Ascending aorta (tissue), 2 donors: ENCODE data around the gene MORN5. TPM values are rescaled to one million over a fixed set of nuclear protein-coding genes. Genes with fewer than 3 reads are reported as not detected.

ENCODE experiments used
- DNase-seq, 2 donors: peaks; one replicate each; pipeline ENCODE4 v3.0.0-alpha.2; 2019; ENCODE audit warnings: low spot score in 2 of 2
- H3K27ac ChIP-seq, 2 donors: fragments of 200-600 bp; sonication (generic); one replicate each; pipeline ENCODE4 v1.5.1; 2016 to 2017; ENCODE audit warnings: mild to moderate bottlenecking in 1 of 2
- H3K27me3 ChIP-seq: fragments of 200-600 bp; sonication (generic); one replicate; pipeline ENCODE4 v1.5.1; 2017
- H3K36me3 ChIP-seq, 2 donors: fragments of 200-600 bp; sonication (generic); one replicate each; pipeline ENCODE4 v1.5.1; 2016
- H3K4me1 ChIP-seq, 2 donors: fragments of 200-600 bp; sonication (generic); one replicate each; pipeline ENCODE4 v1.5.1; 2016 to 2017; ENCODE audit warnings: mild to moderate bottlenecking in 1 of 2
- H3K4me3 ChIP-seq, 2 donors: fragments of 200-600 bp; sonication (generic); one replicate each; pipeline ENCODE4 v1.5.1; 2016 to 2017; ENCODE audit warnings: mild to moderate bottlenecking in 1 of 2
- H3K9me3 ChIP-seq, 2 donors: fragments of 200-600 bp; sonication (generic); one replicate each; pipeline ENCODE4 v1.5.1; 2016
- CTCF ChIP-seq, 3 experiments: fragments of 200-600 bp in 2 of 3; fragments of 450-650 bp in 1 of 3; sonication (generic) in 2 of 3; IDR thresholded peaks; one replicate each; pipeline ENCODE4 v1.5.1; 2016 to 2019; ENCODE audit warnings: antibody characterized with exemption in 3 of 3, mild to moderate bottlenecking in 1 of 3, moderate library complexity in 1 of 3
- intact Hi-C: fragments of 100-400 bp; cut with DNase I; formaldehyde crosslinking; loops from one replicate; pipeline ENCODE4 v1.15.1; 2023
- total RNA-seq: library from RNA; depleted of rRNA; stranded (reverse); fragments of >200 nt; gene quantifications from one replicate; pipeline ENCODE4 v1.1.0, GENCODE V29; 2016

Gene MORN5
- total RNA-seq, 1 donor from 2014 or later: not detected

GRCh38 chr9:122214507-122214906, 54.8 kb downstream of the MORN5 start:
- Histone ChIP-seq H3K27ac (no peak overlapping the region), H3K9me3 (no peaks in the 10 kb centered on the region), H3K36me3 (no peaks in the 10 kb centered on the region), H3K27me3 (peaks cover 10% of the 10 kb centered on the region), H3K4me1 (peaks cover 7 to 13% of the 10 kb centered on the region in 2 donors), H3K4me3 (peak overlapping the region in 1 of 2 donors; percentile 61)
- DNase-seq: no peak
- intact Hi-C loops: no loop called here
- TF ChIP-seq CTCF (IDR thresholded peaks at IDR 0.05): no peak

DNA sequence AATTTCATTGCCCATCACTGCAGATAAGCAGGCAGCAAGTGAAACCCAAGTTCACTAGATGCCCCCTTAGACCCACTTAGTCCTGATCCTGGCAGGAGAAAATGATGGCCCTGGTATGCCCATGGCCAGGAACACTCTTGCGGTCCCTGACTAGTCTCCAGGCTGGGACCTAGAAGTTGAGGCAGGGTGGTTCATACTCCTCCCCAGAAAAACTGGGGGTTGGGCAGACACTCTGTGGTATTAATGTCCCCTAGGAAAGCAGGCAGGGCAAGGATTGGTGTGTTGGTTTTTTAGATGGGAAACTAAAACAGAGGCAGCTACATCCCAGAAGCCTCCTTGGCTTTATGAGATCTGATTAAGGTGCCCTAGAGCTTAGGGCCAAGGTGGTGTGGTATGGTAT, 56.0 kb downstream of the MORN5 start:
- no peak for DNase-seq
- Histone ChIP-seq H3K36me3 (no peaks in the 10 kb centered on the region), H3K4me3 (no peak overlapping the region), H3K27me3 (peaks cover 13% of the 10 kb centered on the region), H3K4me1 (peaks cover 7 to 25% of the 10 kb centered on the region in 2 donors), H3K27ac (no peak overlapping the region), H3K9me3 (no peaks in the 10 kb centered on the region)
- TF ChIP-seq CTCF (IDR thresholded peaks at IDR 0.05): no peak
- intact Hi-C loops: no loop called here

DNA sequence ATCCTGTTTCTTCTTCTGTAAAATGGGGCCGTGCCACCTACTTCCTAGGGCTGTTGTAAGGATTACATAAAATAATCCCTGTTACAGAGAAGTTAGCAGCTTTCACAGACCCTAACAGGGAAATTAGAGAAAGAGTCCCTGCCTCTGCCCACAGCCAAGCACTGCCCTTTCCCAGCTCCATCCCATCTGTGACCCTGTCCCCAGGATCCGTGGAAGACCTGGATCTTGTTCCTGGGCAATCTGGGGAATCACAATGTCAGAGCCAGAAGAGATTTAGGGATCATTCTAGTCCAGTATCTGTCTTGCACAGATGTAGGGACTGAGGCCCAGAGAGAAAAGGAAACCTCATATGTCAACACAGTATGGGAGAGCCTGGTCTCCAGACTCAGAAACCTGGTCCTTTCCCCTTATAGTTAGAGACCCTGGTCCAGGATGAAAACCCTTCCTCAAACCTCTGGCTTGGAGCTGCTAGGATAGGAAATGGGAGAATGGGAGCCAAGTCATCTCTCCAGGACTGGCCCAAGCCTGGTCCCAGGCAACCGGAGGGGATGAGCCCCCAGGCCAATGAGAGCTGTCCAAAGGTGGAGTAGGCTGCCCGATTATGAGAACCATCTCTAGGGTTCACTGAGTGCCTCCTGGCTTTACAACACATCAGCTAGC, 56.6 kb downstream of the MORN5 start:
- DNase-seq: peak in 1 of 2 donors; percentile 18
- no peak for TF ChIP-seq CTCF (IDR thresholded peaks at IDR 0.05)

GRCh38 chr9:122216798-122217418, 57.2 kb downstream of the MORN5 start:
- Histone ChIP-seq H3K9me3 (no peaks in the 10 kb centered on the region), H3K27ac (no peak overlapping the region), H3K4me3 (no peak overlapping the region), H3K36me3 (no peaks in the 10 kb centered on the region), H3K4me1 (peaks cover 7 to 30% of the 10 kb centered on the region in 2 donors), H3K27me3 (peaks cover 18% of the 10 kb centered on the region)
- no peak for DNase-seq
- TF ChIP-seq CTCF (IDR thresholded peaks at IDR 0.05): no peak
- intact Hi-C loops: no loop called here

More for the DNA sequence above, 56.6 kb downstream of the MORN5 start:
- no peak overlapping the region for H3K27ac ChIP-seq
- H3K4me3 ChIP-seq: no peak overlapping the region
- H3K27me3 ChIP-seq: peaks cover 18% of the 10 kb centered on the region
- H3K36me3 ChIP-seq: no peaks in the 10 kb centered on the region
- H3K4me1 ChIP-seq: peaks cover 7 to 30% of the 10 kb centered on the region in 2 donors
- H3K9me3 ChIP-seq: no peaks in the 10 kb centered on the region
- intact Hi-C loops: no loop called here

GRCh38 chr9:122217640-122218039, 57.9 kb downstream of the MORN5 start:
- Histone ChIP-seq H3K4me3 (no peak overlapping the region), H3K36me3 (no peaks in the 10 kb centered on the region), H3K27ac (no peak overlapping the region), H3K27me3 (peaks cover 18% of the 10 kb centered on the region), H3K4me1 (peaks cover 7 to 30% of the 10 kb centered on the region in 2 donors), H3K9me3 (no peaks in the 10 kb centered on the region)
- TF ChIP-seq CTCF (IDR thresholded peaks at IDR 0.05): no peak
- DNase-seq: no peak
- intact Hi-C loops: no loop called here
